HCT116 (cell line): ENCODE measurements around the gene TTC16. TPM values are rescaled to one million over a fixed set of nuclear protein-coding genes. Genes with fewer than 3 reads are reported as not detected.

Experiments
- ATAC-seq: fragments of 200-7000 bp; cut with Tn5 transposase; 2 replicates; pipeline ENCODE4 v1.9.1; 2020; ENCODE audit warnings: mild to moderate bottlenecking, moderate library complexity
- Bru-seq: library from RNA; stranded (reverse); fragments of 400-500 nt; gene quantifications from one replicate; lab custom pipeline; 2021; lab: Mats Ljungman, UMichigan
- BruChase-seq, 2 experiments: library from RNA; stranded (reverse); fragments of 400-500 nt; gene quantifications; one replicate each; lab custom pipeline; 2021; lab: Mats Ljungman, UMichigan
- BruUV-seq: library from RNA; stranded (reverse); fragments of 400-500 nt; replicated peaks from 2 replicates; lab custom pipeline; 2021; lab: Mats Ljungman, UMichigan
- CTCF ChIA-PET: fragments of 300-600 bp; sonication (Branson Sonifier 250); formaldehyde crosslinking; loops from one replicate; lab custom pipeline; 2021; ENCODE audit warnings: antibody characterized with exemption; lab: Charles Lee
- POLR2A ChIA-PET: fragments of 300-600, 350-600 bp; sonication (Branson Sonifier 250); formaldehyde crosslinking; loops from one replicate; lab custom pipeline; 2021; ENCODE audit warnings: antibody characterized with exemption; lab: Charles Lee
- RAD21 ChIA-PET, 2 experiments: fragments of 300-600 bp; sonication (Branson Sonifier 250); formaldehyde crosslinking; loops; one replicate each; lab custom pipeline; 2023; ENCODE audit warnings: low total read pairs in 2 of 2; ENCODE audit not compliant: uncharacterized antibody in 2 of 2, unreplicated experiment in 2 of 2, low non-redundant PET in 1 of 2; lab: Charles Lee
- DNase-seq: peaks from one replicate; pipeline ENCODE4 v3.0.0-alpha.2; 2010; ENCODE audit warnings: low read depth, low spot score
- H2AFZ ChIP-seq: fragments of 200-600 bp; shearing (Covaris generic), sonication (generic); 2 replicates; pipeline ENCODE4 v1.6.1; 2017; ENCODE audit warnings: low read depth, mixed run types, mixed read lengths, antibody characterized with exemption, low read length; ENCODE audit not compliant: poor library complexity, severe bottlenecking
- H3K27ac ChIP-seq: 2 replicates; pipeline ENCODE4 v1.5.1; 2012; ENCODE audit warnings: low read depth, low read length
- H3K27me3 ChIP-seq: fragments of 200-600 bp; sonication (generic); 2 replicates; pipeline ENCODE4 v1.6.1; 2016; ENCODE audit warnings: mixed run types, low read length, mixed read lengths; ENCODE audit not compliant: insufficient read depth
- H3K36me3 ChIP-seq, 2 experiments: fragments of 200-500 bp in 1 of 2; fragments of 200-600 bp in 1 of 2; sonication (Bioruptor generic) in 1 of 2; sonication (generic) in 1 of 2; 2 replicates each; pipeline versions ENCODE4 v1.5.1 to v1.6.1; 2014 to 2016; ENCODE audit warnings: low read length in 2 of 2, inconsistent platforms in 1 of 2, mixed read lengths in 1 of 2, mixed run types in 1 of 2; ENCODE audit not compliant: insufficient read depth in 2 of 2, control insufficient read depth in 1 of 2
- H3K4me1 ChIP-seq, 2 experiments: fragments of 200-600 bp in 1 of 2; sonication (generic) in 1 of 2; 2 replicates each; pipeline versions ENCODE4 v1.5.1 to v1.6.1; 2012 to 2017; ENCODE audit warnings: low read length in 2 of 2, inconsistent platforms in 1 of 2, mild to moderate bottlenecking in 1 of 2, mixed read lengths in 1 of 2, mixed run types in 1 of 2, moderate library complexity in 1 of 2; ENCODE audit not compliant: insufficient read depth in 2 of 2, control insufficient read depth in 1 of 2
- H3K4me2 ChIP-seq: fragments of 200-600 bp; sonication (generic); 2 replicates; pipeline ENCODE4 v1.6.1; 2017; ENCODE audit warnings: mixed run types, low read length, mixed read lengths
- H3K4me3 ChIP-seq, 2 experiments: fragments of 200-600 bp in 1 of 2; sonication (generic) in 1 of 2; replicated peaks in 1 of 2; 2 replicates each; pipeline ENCODE4 v1.5.1; 2011 to 2016; ENCODE audit warnings: low read length in 2 of 2, control low read depth in 1 of 2, low read depth in 1 of 2, mild to moderate bottlenecking in 1 of 2, mixed read lengths in 1 of 2, mixed run types in 1 of 2
- H3K79me2 ChIP-seq: fragments of 200-600 bp; sonication (generic); 2 replicates; pipeline ENCODE4 v1.6.1; 2017; ENCODE audit warnings: mild to moderate bottlenecking, mixed run types, low read length, moderate library complexity, mixed read lengths; ENCODE audit not compliant: insufficient read depth
- H3K9ac ChIP-seq: fragments of 200-600 bp; sonication (generic); 2 replicates; pipeline ENCODE4 v1.6.1; 2016; ENCODE audit warnings: low read length, mixed read lengths
- H3K9me2 ChIP-seq: fragments of 200-600 bp; sonication (generic), shearing (Covaris generic); 2 replicates; pipeline ENCODE4 v1.6.1; 2017; ENCODE audit warnings: mixed run types, mild to moderate bottlenecking, moderate library complexity; ENCODE audit not compliant: insufficient read depth
- H3K9me3 ChIP-seq, 2 experiments: fragments of 200-500 bp in 1 of 2; fragments of 200-600 bp in 1 of 2; sonication (Bioruptor generic) in 1 of 2; sonication (generic) in 1 of 2; 2 replicates each; pipeline ENCODE4 v1.6.1; 2014 to 2017; ENCODE audit warnings: low read length in 2 of 2, mixed read lengths in 2 of 2, inconsistent platforms in 1 of 2, low read depth in 1 of 2, mild to moderate bottlenecking in 1 of 2, mixed run types in 1 of 2, moderate library complexity in 1 of 2; ENCODE audit not compliant: control insufficient read depth in 1 of 2, insufficient read depth in 1 of 2
- H4K20me1 ChIP-seq: fragments of 200-600 bp; sonication (generic), shearing (Covaris generic); 2 replicates; pipeline ENCODE4 v1.6.1; 2017; ENCODE audit warnings: mixed run types, mild to moderate bottlenecking, moderate library complexity; ENCODE audit not compliant: insufficient read depth
- EZH2 ChIP-seq: fragments of 200-600 bp; sonication (generic); IDR thresholded peaks from 2 replicates; pipeline ENCODE4 v1.6.1; 2017; ENCODE audit warnings: antibody characterized with exemption, mixed run types
- MAX ChIP-seq: IDR thresholded peaks from 2 replicates; pipeline ENCODE4 v1.6.1; 2012
- POLR2A ChIP-seq: IDR thresholded peaks from 2 replicates; pipeline ENCODE4 v1.7.0; 2011; ENCODE audit warnings: borderline replicate concordance; ENCODE audit not compliant: insufficient read depth, insufficient read length; ENCODE audit errors: extremely low read depth
- POLR2AphosphoS5 ChIP-seq: IDR thresholded peaks from 2 replicates; pipeline ENCODE4 v1.6.1; 2011; ENCODE audit warnings: mild to moderate bottlenecking, low read depth, low read length, moderate library complexity
- TCF7L2 ChIP-seq: IDR thresholded peaks from 2 replicates; pipeline ENCODE4 v1.7.0; 2011; ENCODE audit warnings: borderline replicate concordance, inconsistent platforms; ENCODE audit not compliant: insufficient read depth, insufficient read length; ENCODE audit errors: extremely low read depth
- YY1 ChIP-seq: IDR thresholded peaks from 2 replicates; pipeline ENCODE4 v1.6.1; 2011; ENCODE audit warnings: low read length, low read depth, moderate library complexity, mild to moderate bottlenecking; ENCODE audit not compliant: insufficient replicate concordance; ENCODE audit errors: extremely low read depth
- ZFX ChIP-seq: fragments of 450-650 bp; IDR thresholded peaks from 2 replicates; pipeline ENCODE4 v1.6.1; 2017
- intact Hi-C: fragments of 100-400 bp; cut with micrococcal nuclease; formaldehyde crosslinking; loops from 2 replicates; pipeline ENCODE4 v1.10.0; 2022
- long read RNA-seq: library from polyadenylated mRNA; unstranded; transcript quantifications from one replicate; pipeline ENCODE4 v2.0.0, GENCODE V29; 2021; ENCODE audit not compliant: unreplicated experiment
- polyA plus RNA-seq: library from polyadenylated mRNA; unstranded; fragments of >200 nt; gene quantifications from 2 replicates; pipeline ENCODE4 v1.2.1, GENCODE V29; 2012; ENCODE audit warnings: missing spikeins
- total RNA-seq: library from RNA; stranded (reverse); gene quantifications from one replicate; pipeline ENCODE4 v1.2.1, GENCODE V29; 2021; ENCODE audit not compliant: unreplicated experiment

The TTC16 gene
- total RNA-seq = not detected
- 0.03 TPM in 1 of 2 replicates, not detected in the other for polyA plus RNA-seq
- Bru-seq, nascent RNA = percentile 15 among the genes with signal in this experiment
- percentile 11 among the genes with signal in this experiment for BruChase-seq, experiment 1, labeled RNA remaining after a 6-hour chase
- BruChase-seq, experiment 2, labeled RNA remaining after a 2-hour chase = percentile 13 among the genes with signal in this experiment
- long read RNA-seq = 0 reads

GRCh38 chr9:127715470-127716337 is at the start of gene TTC16, which contains the start of gene PTRH1:
Gene TTC16 (plus strand): TSS chr9:127716079. CDS start chr9:127716146, 67 bp downstream.
Gene PTRH1 (minus strand): TSS chr9:127715663. CDS start chr9:127715639, 24 bp downstream.
- no peaks in the 10 kb centered on the region for H4K20me1 ChIP-seq

More at GRCh38 chr9:127715470-127716337, at the start of gene TTC16, which contains the start of gene PTRH1:
- CTCF ChIA-PET = interaction anchor here (1.0 to 1.5 kb wide), 2 partner anchors 19 to 154 kb away, joined by 3 to 12 read pairs; partner anchors contain the start of gene TOR2A
- TSS peak; percentile 52 for BruUV-seq
- Histone ChIP-seq H3K79me2 (peaks cover 13% of the 10 kb centered on the region), H3K4me2 (peak within 1 kb of the TSS; percentile 91), H3K9me3 (no peaks in the 10 kb centered on the region), H3K4me1 (peaks cover 14 to 24% of the 10 kb centered on the region in 2 experiments), H2AFZ (peak within 1 kb of the TSS; percentile 60), H3K4me3 (peak within 1 kb of the TSS; percentile 90 to 92), H3K27me3 (no peaks in the 10 kb centered on the region), H3K9me2 (no peaks in the 10 kb centered on the region), H3K27ac (peak within 1 kb of the TSS; percentile 82), H3K36me3 (peaks cover 0 to 4% of the 10 kb centered on the region in 2 experiments; a peak in 1 of 4 replicates), H3K9ac (peak within 1 kb of the TSS; percentile 93)
- peak; percentile 94 for ATAC-seq
- peak; percentile 93 for DNase-seq
- RAD21 ChIA-PET = interaction anchor here in 1 of 2 experiments (1.2 kb wide), 1 partner anchor 19 kb away, joined by 4 read pairs; the partner anchor contains the start of gene TOR2A
- POLR2A ChIA-PET = interaction anchor here (0.6 to 1.2 kb wide), 2 partner anchors 19 to 25 kb away, joined by 3 read pairs; no protein-coding TSS in a partner anchor
- TF ChIP-seq EZH2 = no peak
- TF ChIP-seq POLR2AphosphoS5 = peak; percentile 57
- TF ChIP-seq MAX = no peak
- peak; percentile 42 for TF ChIP-seq POLR2A
- TF ChIP-seq TCF7L2 = peak; percentile 45
- TF ChIP-seq ZFX = peak; percentile 69; the same call in 1 of the 2 replicates
- TF ChIP-seq YY1 = peak; percentile 99
- TF ChIP-seq, all 23 proteins: peak for 5
- intact Hi-C loops = no loop called here
